Trophoblast cell (in vitro differentiated cells and primary cell): ENCODE results near the gene GP1BA.
A peak's percentile ranks its signal among the peaks of the same experiment; 100 is the strongest.
"Not testable (repeated sequence)": the region's sequence is repeated elsewhere in the genome, so short reads cannot be mapped to it uniquely, and the experiment has no call there.

Source experiments
- DNase-seq, 2 donors: peaks; one replicate each; pipeline ENCODE4 v3.0.0-alpha.2; 2016
- H2AFZ ChIP-seq: 2 replicates; pipeline ENCODE4 v1.6.1; 2013; ENCODE audit warnings: low read length, moderate library complexity, mild to moderate bottlenecking; ENCODE audit not compliant: insufficient read depth, poor library complexity
- H2AK5ac ChIP-seq: 2 replicates; pipeline ENCODE4 v1.6.1; 2013; ENCODE audit warnings: mild to moderate bottlenecking, low read length
- H2BK120ac ChIP-seq: 2 replicates; pipeline ENCODE4 v1.6.1; 2013; ENCODE audit warnings: low read length, mild to moderate bottlenecking, moderate library complexity; ENCODE audit not compliant: insufficient read depth, poor library complexity
- H2BK12ac ChIP-seq: 2 replicates; pipeline ENCODE4 v1.6.1; 2013; ENCODE audit warnings: mild to moderate bottlenecking, low read length, moderate library complexity
- H2BK5ac ChIP-seq: 2 replicates; pipeline ENCODE4 v1.6.1; 2013; ENCODE audit warnings: low read length, low read depth, moderate library complexity, mild to moderate bottlenecking; ENCODE audit not compliant: poor library complexity
- H3K14ac ChIP-seq: 2 replicates; pipeline ENCODE4 v1.6.1; 2013; ENCODE audit warnings: mild to moderate bottlenecking, low read length
- H3K18ac ChIP-seq: 2 replicates; pipeline ENCODE4 v1.6.1; 2013; ENCODE audit warnings: mild to moderate bottlenecking, low read length
- H3K23ac ChIP-seq: 2 replicates; pipeline ENCODE4 v1.6.1; 2013; ENCODE audit warnings: low read length
- H3K27ac ChIP-seq: 2 replicates; pipeline ENCODE4 v1.5.1; 2013; ENCODE audit warnings: low read depth, mild to moderate bottlenecking, inconsistent platforms, low read length, moderate library complexity
- H3K27me3 ChIP-seq: 2 replicates; pipeline ENCODE4 v1.6.1; 2013; ENCODE audit warnings: inconsistent platforms, mild to moderate bottlenecking, low read length, moderate library complexity; ENCODE audit not compliant: insufficient read depth
- H3K36me3 ChIP-seq, 2 experiments: 1 replicate in 1 of 2; 2 replicates in 1 of 2; pipeline ENCODE4 v1.6.1; 2013; ENCODE audit warnings: low read length in 2 of 2, mild to moderate bottlenecking in 2 of 2, moderate library complexity in 1 of 2; ENCODE audit not compliant: insufficient read depth in 2 of 2, control insufficient read depth in 1 of 2
- H3K4ac ChIP-seq: 2 replicates; pipeline ENCODE4 v1.6.1; 2013; ENCODE audit warnings: low read depth, mild to moderate bottlenecking, low read length, moderate library complexity
- H3K4me1 ChIP-seq, 2 experiments: 1 replicate in 1 of 2; 2 replicates in 1 of 2; pipeline ENCODE4 v1.6.1; 2013; ENCODE audit warnings: low read length in 2 of 2, mild to moderate bottlenecking in 2 of 2, moderate library complexity in 1 of 2; ENCODE audit not compliant: insufficient read depth in 2 of 2, control insufficient read depth in 1 of 2
- H3K4me2 ChIP-seq: 2 replicates; pipeline ENCODE4 v1.6.1; 2013; ENCODE audit warnings: inconsistent platforms, mild to moderate bottlenecking, low read length, moderate library complexity
- H3K4me3 ChIP-seq: 2 replicates; pipeline ENCODE4 v1.5.1; 2013; ENCODE audit warnings: mild to moderate bottlenecking, low read depth, low read length, inconsistent platforms
- H3K79me1 ChIP-seq: one replicate; pipeline ENCODE4 v1.6.1; 2013; ENCODE audit warnings: low read length
- H3K79me2 ChIP-seq: 2 replicates; pipeline ENCODE4 v1.6.1; 2013; ENCODE audit warnings: low read length, mild to moderate bottlenecking; ENCODE audit not compliant: control insufficient read depth, insufficient read depth, poor library complexity
- H3K9ac ChIP-seq: 2 replicates; pipeline ENCODE4 v1.6.1; 2013; ENCODE audit warnings: mild to moderate bottlenecking, low read length
- H3K9me3 ChIP-seq: 2 replicates; pipeline ENCODE4 v1.6.1; 2013; ENCODE audit warnings: low read depth, mild to moderate bottlenecking, control low read depth, inconsistent platforms, low read length; ENCODE audit not compliant: insufficient read depth
- H4K12ac ChIP-seq: 2 replicates; pipeline ENCODE4 v1.6.1; 2013; ENCODE audit warnings: low read depth, mild to moderate bottlenecking, low read length, moderate library complexity
- H4K8ac ChIP-seq: 2 replicates; pipeline ENCODE4 v1.6.1; 2013; ENCODE audit warnings: low read depth, mild to moderate bottlenecking, low read length, moderate library complexity
- H4K91ac ChIP-seq: one replicate; pipeline ENCODE4 v1.6.1; 2013; ENCODE audit warnings: low read depth, mild to moderate bottlenecking, low read length, moderate library complexity
- WGBS: extraction: QIAGEN DNeasy Blood & Tissue Kit; methylation state at CpG from one replicate; pipeline ENCODE4 v1.1.7; 2013; ENCODE audit warnings: missing lambda C conversion rate; ENCODE audit not compliant: insufficient read length, insufficient coverage; ENCODE audit errors: extremely low coverage; 5-methylcytosine and 5-hydroxymethylcytosine counted together

The GP1BA gene

GRCh38 chr17:4903051-4903818, 28.8 kb upstream of the GP1BA start, which contains the start of gene CHRNE:
Gene CHRNE (minus strand): TSS chr17:4903098. CDS start chr17:4903063, 35 bp downstream.
- Histone ChIP-seq H2BK5ac (no peak within 1 kb of the TSS), H3K4me1 (peaks cover 0 to 2% of the 10 kb centered on the region in 2 experiments), H3K79me1 (peaks cover 2% of the 10 kb centered on the region), H3K9me3 (no peaks in the 10 kb centered on the region), H3K36me3 (peaks cover 24 to 35% of the 10 kb centered on the region in 2 experiments), H4K12ac (no peak within 1 kb of the TSS), H3K4me2 (no peak within 1 kb of the TSS), H2BK120ac (no peak within 1 kb of the TSS), H3K9ac (no peak within 1 kb of the TSS), H3K27ac (no peak within 1 kb of the TSS), H3K4ac (no peak within 1 kb of the TSS), H4K91ac (no peak within 1 kb of the TSS), H3K18ac (no peak within 1 kb of the TSS), H3K14ac (no peak within 1 kb of the TSS), H3K23ac (no peak within 1 kb of the TSS), H3K79me2 (no peaks in the 10 kb centered on the region), H2AFZ (no peak within 1 kb of the TSS), H2BK12ac (no peak within 1 kb of the TSS), H3K4me3 (no peak within 1 kb of the TSS), H3K27me3 (no peaks in the 10 kb centered on the region), H2AK5ac (no peak within 1 kb of the TSS), H4K8ac (no peak within 1 kb of the TSS)
- WGBS, result no CpG with 5 or more reads among the region's 10 CpGs
- DNase-seq, result peak; percentile 88 to 94

DNA sequence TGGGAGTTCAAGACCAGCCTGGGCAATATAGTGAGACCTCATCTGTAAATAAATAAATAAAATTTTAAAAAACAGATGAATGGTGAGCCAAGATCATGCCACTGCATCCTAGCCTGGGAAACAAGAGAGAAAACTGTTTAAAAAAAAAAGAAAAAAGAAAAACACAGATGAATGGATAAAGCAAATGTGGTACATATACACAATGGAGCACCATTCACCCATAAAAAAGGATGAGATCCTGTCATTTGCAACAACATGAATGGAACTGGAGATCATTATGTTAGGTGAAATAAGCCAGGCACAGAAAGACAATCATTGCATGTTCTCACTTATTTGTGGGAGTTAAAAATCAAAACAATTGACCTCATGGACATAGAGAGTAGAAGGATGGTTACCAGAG, 25.4 kb upstream of the GP1BA start:
- H3K9me3 ChIP-seq, H3K4me2 ChIP-seq, H2AFZ ChIP-seq, H2BK120ac ChIP-seq, H2AK5ac ChIP-seq, H3K4ac ChIP-seq, H4K12ac ChIP-seq, H3K18ac ChIP-seq, H3K4me3 ChIP-seq, H3K27ac ChIP-seq, H4K8ac ChIP-seq, H3K27me3 ChIP-seq, H3K36me3 ChIP-seq, H4K91ac ChIP-seq, H3K79me2 ChIP-seq, H2BK5ac ChIP-seq, H3K23ac ChIP-seq, H3K14ac ChIP-seq, H2BK12ac ChIP-seq, H3K9ac ChIP-seq, DNase-seq: not testable (repeated sequence)
- H3K4me1 ChIP-seq, result peaks cover 8 to 14% of the 10 kb centered on the region in 2 experiments
- peaks cover 11% of the 10 kb centered on the region for H3K79me1 ChIP-seq

DNA sequence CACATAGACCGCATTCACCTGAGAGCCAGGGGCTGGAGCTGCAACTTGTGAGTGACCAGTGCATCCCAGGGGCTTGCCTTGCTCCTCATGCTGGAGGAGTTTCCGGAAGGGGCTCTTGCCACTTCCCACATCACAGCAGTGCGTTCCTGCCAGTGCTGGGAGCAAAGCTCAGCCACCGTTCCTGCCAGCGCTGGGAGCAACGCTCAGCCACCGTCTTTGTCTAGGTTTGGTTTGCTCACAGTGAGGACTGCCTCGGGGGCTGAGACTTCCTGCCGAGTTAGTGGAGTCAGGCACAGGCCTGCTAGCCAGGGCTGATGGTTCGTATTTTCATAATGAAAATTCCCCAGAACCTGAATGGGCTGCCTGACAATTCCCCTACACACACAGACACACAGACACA, 23.8 kb upstream of the GP1BA start:
- Histone ChIP-seq H3K27me3 (no peaks in the 10 kb centered on the region), H2BK120ac (peak overlapping the region; percentile 50), H3K4me3 (no peak overlapping the region), H3K4me1 (peaks cover 8 to 14% of the 10 kb centered on the region in 2 experiments), H3K9me3 (peaks cover 2% of the 10 kb centered on the region), H3K79me1 (peaks cover 11% of the 10 kb centered on the region), H2AFZ (no peak overlapping the region), H4K8ac (peak overlapping the region; percentile 56), H3K27ac (peak overlapping the region; percentile 97), H3K36me3 (no peaks in the 10 kb centered on the region), H4K91ac (peak overlapping the region; percentile 76), H3K9ac (no peak overlapping the region), H2BK5ac (peak overlapping the region; percentile 27), H4K12ac (peak overlapping the region; percentile 14), H3K23ac (no peak overlapping the region), H3K14ac (no peak overlapping the region), H3K79me2 (peaks cover 4% of the 10 kb centered on the region), H3K18ac (peak overlapping the region; percentile 49), H3K4me2 (peak overlapping the region; percentile 39), H3K4ac (no peak overlapping the region), H2AK5ac (no peak overlapping the region), H2BK12ac (no peak overlapping the region)
- no CpG with 5 or more reads among the region's 10 CpGs for WGBS
- DNase-seq, result peak; percentile 81 to 85

GRCh38 chr17:4908711-4909496, 23.2 kb upstream of the GP1BA start:
- Histone ChIP-seq H3K9ac (no peak overlapping the region), H3K18ac (peak overlapping the region; percentile 49), H3K14ac (peak overlapping the region; percentile 75), H3K23ac (no peak overlapping the region), H3K4me2 (peak overlapping the region; percentile 39), H2BK120ac (peak overlapping the region; percentile 87), H2BK12ac (peak overlapping the region; percentile 3), H3K4me1 (peaks cover 8 to 14% of the 10 kb centered on the region in 2 experiments), H4K8ac (peak overlapping the region; percentile 95), H3K27me3 (no peaks in the 10 kb centered on the region), H3K27ac (peak overlapping the region; percentile 97), H3K9me3 (peaks cover 2% of the 10 kb centered on the region), H3K79me1 (peaks cover 11% of the 10 kb centered on the region), H3K4ac (no peak overlapping the region), H2AFZ (no peak overlapping the region), H3K4me3 (peak overlapping the region; percentile 38), H2BK5ac (peak overlapping the region; percentile 99), H4K12ac (peak overlapping the region; percentile 15), H3K36me3 (no peaks in the 10 kb centered on the region), H4K91ac (peak overlapping the region; percentile 93), H3K79me2 (peaks cover 4% of the 10 kb centered on the region), H2AK5ac (peak overlapping the region; percentile 21)
- no CpG with 5 or more reads among the region's 20 CpGs for WGBS
- peak; percentile 95 to 96 for DNase-seq
